GM18867 (cell line): ENCODE data around the gene RNFT2.

Source experiments
- ATAC-seq: cut with Tn5 transposase; IDR thresholded peaks from one replicate; pipeline ENCODE4 v1.9.1; 2021; ENCODE audit warnings: mild to moderate bottlenecking, moderate library complexity; ENCODE audit not compliant: unreplicated experiment

RNFT2 gene

DNA sequence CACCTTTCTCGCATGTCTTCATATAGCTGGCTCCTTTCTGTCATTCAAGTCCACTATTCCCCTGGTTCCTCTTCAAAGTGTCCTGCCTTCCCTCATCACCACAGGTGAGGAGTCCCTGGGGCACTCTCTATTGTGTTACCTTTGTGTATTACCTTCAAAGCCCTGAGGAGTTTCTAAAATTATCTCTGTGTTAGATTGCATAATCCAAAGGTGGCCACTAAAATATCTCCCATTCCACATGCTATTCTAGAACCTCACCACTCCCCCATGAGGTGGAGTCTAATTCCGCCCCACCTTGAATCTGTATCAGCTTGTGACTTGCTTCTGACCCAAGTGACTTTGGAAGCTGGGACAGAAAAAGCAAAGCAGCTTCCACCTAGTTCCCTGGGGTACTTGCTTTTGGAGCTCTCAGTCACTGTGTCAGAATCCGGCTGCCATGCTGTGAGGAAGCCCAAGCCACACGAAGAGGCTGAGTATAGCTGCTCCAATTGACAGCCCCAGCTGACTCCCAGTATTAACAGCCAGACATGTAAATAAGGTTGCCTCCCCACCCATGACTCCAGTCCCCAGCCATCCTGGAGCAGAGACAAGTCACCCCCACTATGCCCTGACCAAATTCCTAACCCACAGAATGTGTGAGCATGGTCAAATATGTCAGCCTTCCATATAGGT lies 136.3 kb downstream of the RNFT2 start:
- ATAC-seq: no peak

DNA sequence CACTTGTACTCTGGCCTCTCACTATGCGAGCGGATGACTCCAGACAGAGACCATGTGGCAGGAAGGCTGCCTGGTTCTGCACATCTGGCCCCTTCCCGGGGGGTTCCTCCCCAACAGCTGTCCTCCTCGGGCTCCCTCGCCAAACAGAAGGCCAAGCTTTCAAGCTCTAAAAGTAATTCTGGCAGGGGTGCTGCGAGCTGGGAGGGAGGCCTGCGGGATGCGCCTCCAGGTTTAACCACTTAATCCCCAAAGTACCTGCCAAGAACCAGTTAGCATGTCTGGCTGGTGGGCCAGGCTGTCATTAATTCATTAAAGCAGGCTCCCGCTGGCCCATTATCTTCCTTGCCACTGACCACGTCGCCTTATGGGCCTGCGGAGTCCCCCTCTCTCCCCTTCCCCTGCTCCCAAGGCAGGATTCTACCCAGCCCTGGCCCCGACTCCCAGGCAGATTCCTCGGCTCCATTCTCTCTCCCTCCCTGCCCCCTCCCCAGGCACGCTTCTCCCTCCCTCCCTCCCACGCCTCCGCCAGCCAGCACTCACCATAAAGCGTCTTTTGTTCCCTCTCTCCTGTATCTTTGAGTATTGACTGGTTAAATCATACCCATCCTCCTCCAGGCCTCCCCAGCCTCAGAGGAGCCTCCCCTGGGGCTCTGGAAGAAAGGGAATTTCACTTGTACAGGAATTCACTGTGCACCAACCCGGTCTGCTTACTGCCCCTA lies 138.2 kb downstream of the RNFT2 start:
- ATAC-seq: no peak

- no peak for ATAC-seq
These were observed 140.7 kb downstream of the RNFT2 start for GRCh38 chr12:116878567-116879508.

DNA sequence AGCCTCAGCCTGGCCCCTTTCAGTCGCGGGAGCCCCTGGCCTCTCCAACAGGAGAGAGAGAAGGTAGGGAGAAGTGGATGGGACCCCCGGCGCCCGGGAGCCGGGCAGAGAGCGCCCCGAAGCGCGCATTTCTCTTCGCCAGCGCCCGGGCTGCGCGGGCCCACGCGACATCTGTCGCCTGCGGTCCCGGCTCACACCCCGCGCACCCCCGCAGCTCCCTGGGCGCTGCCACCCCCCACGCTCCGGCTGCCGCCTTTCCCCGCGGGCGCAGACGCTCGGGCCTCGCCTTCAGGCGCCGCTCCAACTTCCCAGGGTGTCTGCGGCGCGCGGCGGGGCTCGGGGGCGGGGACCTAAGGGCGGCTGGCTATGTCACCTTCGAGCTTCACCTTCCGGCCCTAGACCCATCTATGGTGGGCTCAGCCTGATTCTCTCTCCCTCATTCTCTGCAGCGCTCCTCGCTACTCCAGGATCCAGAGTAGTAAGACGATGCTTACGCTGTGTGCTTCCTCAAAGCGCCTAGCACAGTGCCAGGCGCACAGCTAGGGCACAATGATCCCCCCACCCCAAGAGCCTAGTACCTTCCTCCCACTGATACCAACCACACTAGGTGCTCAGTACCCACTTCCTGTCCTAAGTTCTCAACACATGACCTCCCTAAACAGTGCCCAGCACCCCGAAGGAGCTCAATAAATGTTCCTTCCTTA lies 141.5 kb downstream of the RNFT2 start:
- ATAC-seq: no peak

GRCh38 chr12:116880213-116880816 lies 142.2 kb downstream of the RNFT2 start:
- no peak for ATAC-seq

GRCh38 chr12:116880817-116881324 lies 142.8 kb downstream of the RNFT2 start:
- ATAC-seq: peak; percentile 80

DNA sequence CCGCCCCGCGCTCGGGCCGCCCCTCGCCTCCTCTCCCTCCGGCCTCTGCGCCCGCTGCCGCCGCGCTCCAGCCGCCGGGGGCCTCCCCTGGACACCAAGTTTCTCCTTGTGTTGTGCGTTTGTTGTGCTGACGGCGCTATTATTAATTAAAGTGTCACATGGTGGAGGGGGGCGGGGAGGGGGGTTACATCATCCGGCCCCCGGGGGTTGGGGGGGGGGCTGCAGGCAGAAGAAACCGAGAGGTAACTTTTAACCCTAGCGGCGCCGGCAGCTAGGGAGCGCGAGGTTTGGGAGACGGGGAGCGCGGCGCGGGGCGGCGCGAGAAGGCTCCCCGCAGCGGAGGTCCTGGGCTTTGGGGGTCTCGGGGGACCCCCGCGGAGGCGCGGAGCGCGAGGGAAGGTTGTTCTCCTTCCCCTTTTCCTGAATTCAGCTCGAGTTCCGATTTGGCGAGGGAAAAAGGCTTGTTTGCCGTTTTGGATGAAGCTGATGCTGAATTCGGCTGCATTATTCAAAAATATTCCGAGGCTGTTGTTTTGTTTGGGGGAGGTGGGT lies 143.3 kb downstream of the RNFT2 start, which contains the start of gene HRK:
HRK (minus strand) TSS at position 117 of the 552 bp plus-strand sequence. CDS start 134 bp downstream, outside the sequence.
- no peak for ATAC-seq

GRCh38 chr12:116881877-116882507 lies 143.9 kb downstream of the RNFT2 start:
- ATAC-seq: no peak

GRCh38 chr12:116882742-116883141 lies 144.6 kb downstream of the RNFT2 start:
- no peak for ATAC-seq

- ATAC-seq: no peak
These were observed 146.8 kb downstream of the RNFT2 start for GRCh38 chr12:116884871-116885270.

- no peak for ATAC-seq
These were observed 147.4 kb downstream of the RNFT2 start for GRCh38 chr12:116885491-116885890.

DNA sequence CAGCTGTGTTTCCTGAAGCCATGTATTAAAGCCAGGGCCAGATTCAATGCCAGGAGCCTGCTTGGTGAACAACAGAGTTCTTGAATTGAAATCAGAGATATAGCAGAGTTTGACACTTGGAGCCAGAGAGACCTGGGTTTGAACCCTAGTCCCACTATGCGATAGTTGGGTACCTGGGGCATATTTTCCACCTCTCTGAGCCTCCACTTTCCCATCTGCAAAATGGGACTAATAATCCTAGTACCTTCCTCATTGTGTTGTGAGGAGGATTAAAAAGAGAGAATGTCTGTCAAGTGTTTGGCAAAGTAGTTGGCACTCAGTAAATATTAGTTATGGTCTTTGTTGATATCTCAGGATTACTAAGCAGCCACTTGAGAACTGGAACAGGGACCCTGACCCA lies 149.1 kb downstream of the RNFT2 start:
- no peak for ATAC-seq

- no peak for ATAC-seq
These were observed 149.8 kb downstream of the RNFT2 start for GRCh38 chr12:116887897-116888296.

GRCh38 chr12:116890330-116890729 lies 152.2 kb downstream of the RNFT2 start:
- ATAC-seq: no peak

- no peak for ATAC-seq
These were observed 152.9 kb downstream of the RNFT2 start for GRCh38 chr12:116891019-116891418.

DNA sequence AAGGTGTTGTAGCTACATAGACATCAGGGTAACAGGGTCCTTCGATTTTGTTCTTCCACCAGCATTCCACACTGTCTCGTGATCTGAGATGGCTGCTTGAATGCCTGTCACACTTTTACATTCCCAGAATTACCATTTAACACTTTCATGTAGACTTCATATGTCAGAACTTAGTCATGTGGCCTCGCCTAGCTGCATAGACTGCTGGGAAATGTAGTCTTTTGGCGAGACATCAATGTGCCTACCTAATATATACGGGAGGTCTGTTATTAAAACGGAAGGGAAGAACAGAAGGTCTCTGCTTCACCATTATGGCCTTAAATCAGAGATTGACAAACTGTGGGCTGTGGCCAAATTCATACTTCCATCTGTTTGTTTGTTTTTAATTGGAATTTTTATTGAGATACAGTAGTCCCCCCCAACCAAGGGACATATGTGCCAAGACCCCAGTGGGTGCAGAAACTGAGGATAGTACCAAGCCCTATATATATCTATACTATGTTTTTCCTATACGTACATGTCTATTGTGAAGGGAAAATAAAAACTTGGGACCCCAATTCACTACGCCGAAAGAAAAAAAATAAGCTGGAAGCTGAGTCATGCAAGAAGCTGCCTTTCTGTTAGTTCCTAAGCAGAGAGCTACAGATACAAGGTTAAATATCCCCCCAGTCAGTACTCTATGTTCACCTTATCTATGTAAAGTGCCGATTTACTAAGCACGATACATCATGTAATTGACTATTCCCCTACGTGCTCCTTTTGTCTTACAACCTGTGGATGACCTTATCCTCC lies 154.4 kb downstream of the RNFT2 start:
- no peak for ATAC-seq

DNA sequence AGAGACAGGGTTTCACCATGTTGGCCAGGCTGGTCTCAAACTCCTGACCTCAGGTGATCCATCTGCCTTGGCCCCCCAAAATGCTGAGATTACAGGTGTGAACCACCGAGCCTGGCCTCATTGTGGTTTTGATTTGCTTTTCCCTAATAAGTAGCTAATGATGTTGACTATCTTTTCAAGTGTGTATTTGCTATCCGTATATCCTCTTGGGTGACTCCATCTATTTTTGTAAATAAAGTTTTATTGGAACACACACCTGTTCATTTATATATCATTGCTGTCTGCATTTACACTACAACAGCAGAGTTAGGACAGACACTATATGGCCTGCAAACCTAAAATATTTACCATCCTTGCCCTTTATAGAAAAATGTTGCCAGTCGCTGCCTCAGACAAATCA lies 156.8 kb downstream of the RNFT2 start:
- no peak for ATAC-seq

- ATAC-seq: no peak
These were observed 158.4 kb downstream of the RNFT2 start for GRCh38 chr12:116896411-116896924.
